Liver (tissue), 3 donors: ENCODE data around the gene EMCN.

Experiments used
- GABPA ChIP-seq, 2 donors: IDR thresholded peaks in 1 of 2; conservative IDR thresholded peaks in 1 of 2; 2 replicates each; pipeline ENCODE4 v1.6.1; 2016; ENCODE audit warnings: antibody characterized with exemption in 2 of 2, mild to moderate bottlenecking in 1 of 2, moderate library complexity in 1 of 2
- JUND ChIP-seq, 2 donors: IDR thresholded peaks; 2 replicates each; pipeline ENCODE4 v1.6.1; 2016; ENCODE audit warnings: antibody characterized with exemption in 2 of 2
- NR2F2 ChIP-seq: IDR thresholded peaks from 2 replicates; pipeline ENCODE4 v1.6.1; 2016; ENCODE audit warnings: antibody characterized with exemption
- RAD21 ChIP-seq, 2 donors: IDR thresholded peaks; 2 replicates each; pipeline ENCODE4 v1.6.1; 2016; ENCODE audit warnings: antibody characterized with exemption in 2 of 2, mild to moderate bottlenecking in 2 of 2
- RXRA ChIP-seq, 2 donors: IDR thresholded peaks; 2 replicates each; pipeline ENCODE4 v1.6.1; 2017 to 2018; ENCODE audit warnings: antibody characterized with exemption in 2 of 2, mild to moderate bottlenecking in 1 of 2
- SP1 ChIP-seq: IDR thresholded peaks from 2 replicates; pipeline ENCODE4 v1.6.1; 2018; ENCODE audit warnings: antibody characterized with exemption, mild to moderate bottlenecking
- YY1 ChIP-seq: IDR thresholded peaks from 2 replicates; pipeline ENCODE4 v1.6.1; 2016; ENCODE audit warnings: antibody characterized with exemption, mild to moderate bottlenecking
- TF ChIP-seq, protein P1 (sequence below): IDR thresholded peaks from 2 replicates; pipeline ENCODE4 v1.6.1; 2016; ENCODE audit warnings: antibody characterized with exemption, mild to moderate bottlenecking
- TF ChIP-seq, protein P2 (sequence below): IDR thresholded peaks from 2 replicates; pipeline ENCODE4 v1.6.1; 2016; ENCODE audit warnings: antibody characterized with exemption
- TF ChIP-seq, protein P3 (sequence below): fragments of 150-350 bp; IDR thresholded peaks from 2 replicates; pipeline ENCODE4 v1.5.1; 2017; ENCODE audit warnings: improper control_type of control experiment, low read depth, low read length; ENCODE audit not compliant: missing input control
- TF ChIP-seq, protein P4 (sequence below): IDR thresholded peaks from 2 replicates; pipeline ENCODE4 v1.6.1; 2016; ENCODE audit warnings: antibody characterized with exemption
- TF ChIP-seq, protein P5 (sequence below): IDR thresholded peaks from 2 replicates; pipeline ENCODE4 v1.6.1; 2016; ENCODE audit warnings: antibody characterized with exemption
- donor health status: healthy.
- donor health status: healthy.

DNA sequence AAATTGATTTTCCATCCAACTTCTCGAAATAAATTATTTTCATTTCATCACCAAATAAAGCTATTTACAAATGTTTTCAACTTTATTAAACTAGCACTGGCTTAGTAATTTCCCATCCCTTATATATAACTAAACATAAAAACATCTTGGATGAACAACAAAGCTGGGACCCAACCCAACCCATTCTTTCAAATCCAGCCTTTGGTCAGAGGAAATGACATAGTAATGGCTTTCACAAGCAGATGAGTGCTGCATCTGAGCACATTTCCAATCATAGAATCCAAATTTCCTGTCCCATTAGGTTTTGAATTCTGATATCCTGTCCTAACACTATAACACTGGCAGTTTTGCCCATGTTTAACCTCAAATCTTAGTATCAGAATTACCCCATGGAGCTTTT, 7.9 kb upstream of the EMCN start:
- TF ChIP-seq, protein P1, sequence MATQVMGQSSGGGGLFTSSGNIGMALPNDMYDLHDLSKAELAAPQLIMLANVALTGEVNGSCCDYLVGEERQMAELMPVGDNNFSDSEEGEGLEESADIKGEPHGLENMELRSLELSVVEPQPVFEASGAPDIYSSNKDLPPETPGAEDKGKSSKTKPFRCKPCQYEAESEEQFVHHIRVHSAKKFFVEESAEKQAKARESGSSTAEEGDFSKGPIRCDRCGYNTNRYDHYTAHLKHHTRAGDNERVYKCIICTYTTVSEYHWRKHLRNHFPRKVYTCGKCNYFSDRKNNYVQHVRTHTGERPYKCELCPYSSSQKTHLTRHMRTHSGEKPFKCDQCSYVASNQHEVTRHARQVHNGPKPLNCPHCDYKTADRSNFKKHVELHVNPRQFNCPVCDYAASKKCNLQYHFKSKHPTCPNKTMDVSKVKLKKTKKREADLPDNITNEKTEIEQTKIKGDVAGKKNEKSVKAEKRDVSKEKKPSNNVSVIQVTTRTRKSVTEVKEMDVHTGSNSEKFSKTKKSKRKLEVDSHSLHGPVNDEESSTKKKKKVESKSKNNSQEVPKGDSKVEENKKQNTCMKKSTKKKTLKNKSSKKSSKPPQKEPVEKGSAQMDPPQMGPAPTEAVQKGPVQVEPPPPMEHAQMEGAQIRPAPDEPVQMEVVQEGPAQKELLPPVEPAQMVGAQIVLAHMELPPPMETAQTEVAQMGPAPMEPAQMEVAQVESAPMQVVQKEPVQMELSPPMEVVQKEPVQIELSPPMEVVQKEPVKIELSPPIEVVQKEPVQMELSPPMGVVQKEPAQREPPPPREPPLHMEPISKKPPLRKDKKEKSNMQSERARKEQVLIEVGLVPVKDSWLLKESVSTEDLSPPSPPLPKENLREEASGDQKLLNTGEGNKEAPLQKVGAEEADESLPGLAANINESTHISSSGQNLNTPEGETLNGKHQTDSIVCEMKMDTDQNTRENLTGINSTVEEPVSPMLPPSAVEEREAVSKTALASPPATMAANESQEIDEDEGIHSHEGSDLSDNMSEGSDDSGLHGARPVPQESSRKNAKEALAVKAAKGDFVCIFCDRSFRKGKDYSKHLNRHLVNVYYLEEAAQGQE = no peak
- TF ChIP-seq SP1 (no peak), YY1 (no peak), GABPA (IDR thresholded peaks at IDR 0.05 in 1 of 2, conservative IDR thresholded peaks at IDR 0.05 in 1 of 2) (no peak), RAD21 (IDR thresholded peaks at IDR 0.05) (no peak), RXRA (IDR thresholded peaks at IDR 0.05) (no peak), JUND (IDR thresholded peaks at IDR 0.05) (no peak), NR2F2 (no peak)
- TF ChIP-seq, protein P2, sequence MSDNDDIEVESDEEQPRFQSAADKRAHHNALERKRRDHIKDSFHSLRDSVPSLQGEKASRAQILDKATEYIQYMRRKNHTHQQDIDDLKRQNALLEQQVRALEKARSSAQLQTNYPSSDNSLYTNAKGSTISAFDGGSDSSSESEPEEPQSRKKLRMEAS = no peak
- TF ChIP-seq, protein P3, sequence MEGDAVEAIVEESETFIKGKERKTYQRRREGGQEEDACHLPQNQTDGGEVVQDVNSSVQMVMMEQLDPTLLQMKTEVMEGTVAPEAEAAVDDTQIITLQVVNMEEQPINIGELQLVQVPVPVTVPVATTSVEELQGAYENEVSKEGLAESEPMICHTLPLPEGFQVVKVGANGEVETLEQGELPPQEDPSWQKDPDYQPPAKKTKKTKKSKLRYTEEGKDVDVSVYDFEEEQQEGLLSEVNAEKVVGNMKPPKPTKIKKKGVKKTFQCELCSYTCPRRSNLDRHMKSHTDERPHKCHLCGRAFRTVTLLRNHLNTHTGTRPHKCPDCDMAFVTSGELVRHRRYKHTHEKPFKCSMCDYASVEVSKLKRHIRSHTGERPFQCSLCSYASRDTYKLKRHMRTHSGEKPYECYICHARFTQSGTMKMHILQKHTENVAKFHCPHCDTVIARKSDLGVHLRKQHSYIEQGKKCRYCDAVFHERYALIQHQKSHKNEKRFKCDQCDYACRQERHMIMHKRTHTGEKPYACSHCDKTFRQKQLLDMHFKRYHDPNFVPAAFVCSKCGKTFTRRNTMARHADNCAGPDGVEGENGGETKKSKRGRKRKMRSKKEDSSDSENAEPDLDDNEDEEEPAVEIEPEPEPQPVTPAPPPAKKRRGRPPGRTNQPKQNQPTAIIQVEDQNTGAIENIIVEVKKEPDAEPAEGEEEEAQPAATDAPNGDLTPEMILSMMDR = no peak
- TF ChIP-seq, protein P4, sequence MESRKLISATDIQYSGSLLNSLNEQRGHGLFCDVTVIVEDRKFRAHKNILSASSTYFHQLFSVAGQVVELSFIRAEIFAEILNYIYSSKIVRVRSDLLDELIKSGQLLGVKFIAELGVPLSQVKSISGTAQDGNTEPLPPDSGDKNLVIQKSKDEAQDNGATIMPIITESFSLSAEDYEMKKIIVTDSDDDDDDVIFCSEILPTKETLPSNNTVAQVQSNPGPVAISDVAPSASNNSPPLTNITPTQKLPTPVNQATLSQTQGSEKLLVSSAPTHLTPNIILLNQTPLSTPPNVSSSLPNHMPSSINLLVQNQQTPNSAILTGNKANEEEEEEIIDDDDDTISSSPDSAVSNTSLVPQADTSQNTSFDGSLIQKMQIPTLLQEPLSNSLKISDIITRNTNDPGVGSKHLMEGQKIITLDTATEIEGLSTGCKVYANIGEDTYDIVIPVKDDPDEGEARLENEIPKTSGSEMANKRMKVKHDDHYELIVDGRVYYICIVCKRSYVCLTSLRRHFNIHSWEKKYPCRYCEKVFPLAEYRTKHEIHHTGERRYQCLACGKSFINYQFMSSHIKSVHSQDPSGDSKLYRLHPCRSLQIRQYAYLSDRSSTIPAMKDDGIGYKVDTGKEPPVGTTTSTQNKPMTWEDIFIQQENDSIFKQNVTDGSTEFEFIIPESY = no peak
- TF ChIP-seq, protein P5, sequence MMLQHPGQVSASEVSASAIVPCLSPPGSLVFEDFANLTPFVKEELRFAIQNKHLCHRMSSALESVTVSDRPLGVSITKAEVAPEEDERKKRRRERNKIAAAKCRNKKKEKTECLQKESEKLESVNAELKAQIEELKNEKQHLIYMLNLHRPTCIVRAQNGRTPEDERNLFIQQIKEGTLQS = no peak
